GM21717 (cell line): ENCODE measurements around the gene NOC2L.

Source experiments
- ATAC-seq: cut with Tn5 transposase; IDR thresholded peaks from one replicate; pipeline ENCODE4 v1.9.1; 2021; ENCODE audit warnings: mild to moderate bottlenecking, moderate library complexity; ENCODE audit not compliant: unreplicated experiment

The NOC2L gene

DNA sequence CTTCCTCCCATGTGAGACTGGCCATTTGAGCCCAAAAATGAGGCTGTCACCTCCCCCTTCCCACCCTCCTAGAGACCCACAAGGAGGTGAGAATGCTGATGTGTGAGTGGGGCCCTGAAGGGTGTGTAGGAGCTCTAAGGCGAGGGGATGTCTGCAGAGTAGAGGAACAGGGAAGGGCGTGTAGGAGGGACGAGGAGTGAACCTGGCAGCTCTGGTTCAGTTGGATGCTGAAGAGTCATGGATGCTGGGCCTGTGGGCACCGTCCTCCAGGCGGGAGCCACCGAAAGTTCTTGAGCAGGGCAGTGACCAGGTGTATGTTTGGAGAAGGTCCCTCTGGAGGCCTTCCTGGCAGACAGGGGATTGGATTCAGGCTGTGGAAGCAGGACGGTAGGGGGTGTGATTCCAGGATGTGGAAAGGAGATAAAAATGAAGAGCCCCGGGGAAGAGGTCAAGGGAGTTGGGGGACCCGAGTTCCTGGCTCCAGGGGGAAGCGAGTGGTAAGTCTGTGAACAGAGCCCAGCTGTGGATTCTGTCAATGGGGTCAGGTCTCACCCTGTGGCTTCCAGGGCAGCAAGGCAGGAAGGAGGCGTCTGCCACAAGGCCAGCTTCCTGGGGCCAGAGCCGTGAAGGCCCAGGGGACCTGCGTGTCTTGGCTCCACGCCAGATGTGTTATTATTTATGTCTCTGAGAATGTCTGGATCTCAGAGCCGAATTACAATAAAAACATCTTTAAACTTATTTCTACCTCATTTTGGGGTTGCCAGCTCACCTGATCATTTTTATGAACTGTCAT, 27.5 kb downstream of the NOC2L start:
- ATAC-seq: no peak

GRCh38 chr1:930633-931138, 28.4 kb downstream of the NOC2L start:
- ATAC-seq: no peak

GRCh38 chr1:929712-930632, 29.1 kb downstream of the NOC2L start:
- no peak for ATAC-seq

GRCh38 chr1:928825-929661, 30.0 kb downstream of the NOC2L start:
- no peak for ATAC-seq

DNA sequence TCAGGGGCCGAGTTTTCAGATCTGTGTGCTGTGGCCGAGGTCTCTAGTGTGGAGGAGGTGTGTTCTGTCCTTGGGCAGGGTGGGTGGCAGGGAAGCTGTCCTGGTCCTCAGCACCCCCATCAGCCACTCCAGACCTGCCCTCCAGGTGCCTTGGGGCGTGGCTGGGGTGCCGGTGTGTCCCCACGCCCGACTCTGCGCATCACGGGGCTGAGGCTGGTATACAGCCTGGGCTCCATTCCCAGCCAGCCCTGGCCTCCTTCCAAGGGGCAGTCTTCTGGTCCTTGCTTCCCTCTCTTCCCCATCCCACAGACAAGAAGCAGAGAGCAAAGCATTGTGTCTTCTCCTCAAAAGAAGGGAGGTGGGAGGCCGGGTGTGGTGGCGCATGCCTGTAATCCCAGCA, 31.3 kb downstream of the NOC2L start:
- ATAC-seq: no peak

DNA sequence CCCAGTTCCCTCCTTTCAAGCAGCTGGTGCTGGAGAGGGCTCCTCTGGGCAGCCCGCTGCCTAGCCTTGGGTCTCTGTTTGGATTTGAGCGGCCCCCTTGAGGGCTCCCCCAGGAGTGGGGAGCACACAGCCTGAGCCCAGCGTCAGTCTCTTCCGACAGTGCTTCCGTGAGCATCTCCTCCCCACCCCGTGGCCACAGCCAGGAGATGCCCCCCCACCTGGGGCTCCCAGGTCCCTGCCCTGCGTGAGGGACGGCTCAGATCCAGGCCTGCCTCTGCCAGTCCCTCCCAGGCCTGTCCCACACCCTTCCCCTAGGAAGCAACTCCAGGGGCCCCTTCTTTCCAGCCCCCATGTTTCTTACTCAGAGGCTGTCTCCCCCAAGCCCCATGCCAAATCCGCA, 31.8 kb downstream of the NOC2L start:
- ATAC-seq: no peak

DNA sequence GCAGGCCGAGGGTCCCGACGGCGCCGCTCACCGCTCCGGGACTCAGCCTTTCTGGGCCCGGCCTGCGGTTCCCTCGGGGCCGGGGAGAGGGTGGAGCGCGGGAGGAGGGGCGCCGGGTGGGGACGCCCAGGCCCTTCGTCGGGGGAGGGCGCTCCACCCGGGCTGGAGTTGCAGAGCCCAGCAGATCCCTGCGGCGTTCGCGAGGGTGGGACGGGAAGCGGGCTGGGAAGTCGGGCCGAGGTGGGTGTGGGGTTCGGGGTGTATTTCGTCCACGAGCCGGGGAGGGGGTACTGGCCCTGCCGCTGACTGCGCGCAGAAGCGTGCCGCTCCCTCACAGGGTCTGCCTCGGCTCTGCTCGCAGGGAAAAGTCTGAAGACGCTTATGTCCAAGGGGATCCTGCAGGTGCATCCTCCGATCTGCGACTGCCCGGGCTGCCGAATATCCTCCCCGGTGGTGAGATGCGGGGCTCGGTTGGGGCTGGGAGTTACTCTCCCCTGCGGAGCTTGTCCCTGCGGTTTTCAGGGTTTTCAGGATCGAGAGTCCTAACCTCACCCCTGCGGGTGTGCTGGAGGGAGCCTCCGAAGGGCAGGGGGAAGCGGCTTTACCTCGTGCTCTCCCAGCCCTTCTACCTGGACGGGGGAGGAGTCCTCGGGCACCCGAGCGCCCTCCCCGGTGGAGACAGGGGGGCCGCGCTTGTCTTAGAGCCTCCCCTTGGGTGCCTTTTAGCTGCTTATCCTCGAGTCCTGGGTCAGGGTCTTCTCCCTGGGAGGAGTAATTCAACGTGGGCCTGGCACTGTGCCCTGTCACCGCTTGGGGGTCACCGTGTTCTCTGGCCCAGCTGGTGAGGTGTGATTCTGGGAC, 33.3 kb downstream of the NOC2L start:
- no peak for ATAC-seq

DNA sequence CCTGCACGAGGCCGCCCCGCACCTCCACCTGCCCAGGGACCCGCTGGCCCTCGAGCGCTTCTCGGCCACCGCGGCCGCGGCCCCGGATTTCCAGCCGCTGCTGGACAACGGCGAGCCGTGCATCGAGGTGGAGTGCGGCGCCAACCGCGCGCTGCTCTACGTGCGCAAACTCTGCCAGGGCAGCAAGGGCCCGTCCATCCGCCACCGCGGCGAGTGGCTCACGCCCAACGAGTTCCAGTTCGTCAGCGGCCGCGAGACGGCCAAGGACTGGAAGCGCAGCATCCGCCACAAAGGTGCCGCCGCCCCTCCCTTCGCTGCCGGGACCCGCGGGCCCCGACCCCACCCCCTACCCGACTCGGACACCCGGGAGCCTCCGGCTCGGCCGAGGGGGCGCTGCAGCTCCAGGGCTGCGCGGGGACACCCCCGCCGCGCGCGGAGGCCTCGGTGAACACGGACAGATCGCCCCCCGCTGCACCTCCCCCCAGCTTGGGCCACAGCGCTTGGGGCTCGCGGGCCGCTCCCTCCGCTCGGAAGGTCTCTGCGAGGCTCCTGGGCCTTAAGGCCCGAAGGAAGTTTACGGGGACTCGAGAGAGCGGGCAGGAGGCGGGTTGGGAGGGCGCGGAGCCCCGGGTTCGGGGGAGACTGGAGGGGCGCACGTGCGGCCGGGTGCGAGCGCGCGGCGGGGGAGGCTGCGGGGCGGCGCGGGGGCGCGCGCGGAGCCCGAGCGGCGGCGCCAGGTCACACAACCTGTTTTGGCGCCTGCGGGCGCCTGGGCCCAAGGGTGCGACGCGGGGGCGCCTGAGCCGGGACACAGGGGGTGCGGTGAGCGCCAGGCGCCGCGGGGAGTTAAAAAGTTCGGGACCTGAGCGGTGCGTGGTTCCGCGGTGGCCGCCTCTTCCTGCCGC, 34.1 kb downstream of the NOC2L start:
- ATAC-seq: no peak

GRCh38 chr1:923991-924655, 34.9 kb downstream of the NOC2L start:
- no peak for ATAC-seq

- ATAC-seq: no peak
Observed at GRCh38 chr1:923131-923990, 35.7 kb downstream of the NOC2L start, which contains the start of gene SAMD11. Gene SAMD11 (plus strand): TSS chr1:923923. CDS start chr1:924432, 509 bp downstream.

DNA sequence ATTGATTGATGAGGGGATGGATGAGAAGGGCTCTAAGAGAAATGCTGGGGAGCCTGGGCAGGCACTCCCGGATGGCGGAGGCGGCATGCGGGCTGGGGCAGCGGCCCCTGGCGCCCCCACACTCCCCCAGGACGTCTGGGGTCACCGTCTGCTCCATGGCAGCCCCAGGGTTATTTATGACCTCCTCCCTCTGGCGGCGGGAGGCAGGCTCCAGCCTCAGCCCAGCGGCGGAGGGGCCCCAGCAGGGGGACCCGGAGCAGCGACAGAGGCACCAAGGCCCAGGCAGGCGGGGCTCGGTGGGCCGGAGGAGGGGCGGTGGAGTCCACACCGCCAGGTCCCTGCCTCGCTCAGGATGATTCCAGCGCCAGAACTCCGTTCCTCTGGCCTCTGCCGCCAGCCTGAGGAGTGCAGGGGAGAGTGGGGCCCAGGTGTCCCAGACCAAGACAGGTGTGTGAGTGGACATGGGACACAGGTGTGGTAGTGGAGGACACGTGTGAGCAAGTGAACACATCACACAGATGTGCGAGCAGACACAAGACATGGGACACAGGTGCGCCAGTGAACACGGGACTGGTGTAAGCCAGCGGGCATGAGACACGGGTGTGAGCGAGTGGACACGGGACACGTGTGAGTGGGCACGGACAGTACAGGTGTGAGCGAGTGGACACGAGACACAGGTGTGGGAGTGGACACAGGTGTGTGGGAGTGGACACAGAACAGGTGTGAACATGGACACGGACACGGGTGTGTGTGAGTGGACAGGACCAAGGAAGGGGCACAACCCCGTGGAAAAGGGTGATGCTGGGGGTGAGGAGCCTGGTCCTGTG, 37.8 kb downstream of the NOC2L start:
- ATAC-seq: no peak

DNA sequence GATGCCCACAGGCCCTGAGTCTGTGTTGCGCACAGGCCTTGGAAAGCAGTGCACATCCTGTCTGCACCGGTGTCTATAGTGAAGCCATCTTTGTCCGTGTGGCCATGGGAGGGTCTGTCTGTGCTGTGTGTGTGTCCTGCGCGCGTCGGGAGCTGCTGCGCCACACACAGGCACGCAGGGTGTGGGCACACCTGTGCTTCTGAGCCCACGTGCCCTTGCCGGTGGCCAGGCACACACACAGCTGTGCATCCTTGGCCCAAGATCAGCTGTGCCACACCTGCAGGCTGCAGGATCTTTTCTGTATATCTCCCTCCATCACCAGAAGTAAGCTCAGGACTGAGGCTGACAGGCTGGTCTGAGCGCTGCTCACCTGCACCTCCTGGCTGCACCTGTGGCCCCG, 38.5 kb downstream of the NOC2L start:
- no peak for ATAC-seq

GRCh38 chr1:920010-920409, 39.0 kb downstream of the NOC2L start:
- ATAC-seq: no peak

- no peak for ATAC-seq
Observed at GRCh38 chr1:919271-919872, 39.7 kb downstream of the NOC2L start.

DNA sequence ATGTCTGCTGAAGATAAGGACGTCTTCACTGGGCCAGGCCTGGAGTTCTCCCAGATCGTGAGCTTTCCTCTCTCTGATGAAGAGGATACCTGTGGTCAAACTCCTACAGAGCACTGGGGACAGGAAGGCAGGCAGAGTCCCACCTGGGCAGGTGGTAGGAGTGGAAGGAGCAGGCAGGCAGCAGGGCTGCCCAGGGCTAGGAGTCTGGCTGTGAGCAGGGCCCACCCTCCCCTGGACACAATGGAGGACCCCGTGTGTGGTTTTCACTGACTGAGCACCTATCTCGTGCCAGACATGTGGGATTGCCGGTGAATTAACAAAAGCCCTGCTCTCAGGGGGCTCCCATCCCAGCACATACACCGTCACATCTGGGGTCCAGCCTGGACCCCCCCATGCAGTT, 40.2 kb downstream of the NOC2L start:
- no peak for ATAC-seq

DNA sequence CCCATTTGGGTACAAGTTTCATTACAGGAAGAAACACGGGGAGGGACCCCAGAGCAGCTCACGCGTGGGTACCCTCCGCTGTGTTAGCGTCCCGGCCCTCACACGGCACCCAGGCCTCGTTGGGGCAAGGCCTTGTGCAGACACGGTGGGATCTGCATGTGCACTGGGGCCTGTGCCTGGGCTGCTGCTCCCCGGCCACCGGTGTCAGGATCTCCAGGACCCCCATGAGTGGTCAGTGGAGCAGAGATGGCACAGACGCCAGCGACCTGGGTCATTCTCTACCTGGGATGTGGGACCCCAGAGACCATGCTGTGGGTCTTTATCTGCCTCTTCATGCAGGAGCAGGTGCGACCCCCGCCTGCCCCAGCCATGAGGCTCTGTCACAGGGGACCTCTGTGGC, 40.7 kb downstream of the NOC2L start:
- ATAC-seq: no peak
